Activated T-cell treated with anti-CD3 and anti-CD28 coated beads for 24 hours (primary cell): ENCODE results near the gene DGAT2.

Source experiments
- DNase-seq: peaks from one replicate; pipeline ENCODE4 v3.0.0-alpha.2; 2020; ENCODE audit warnings: low read depth

Gene DGAT2

DNA sequence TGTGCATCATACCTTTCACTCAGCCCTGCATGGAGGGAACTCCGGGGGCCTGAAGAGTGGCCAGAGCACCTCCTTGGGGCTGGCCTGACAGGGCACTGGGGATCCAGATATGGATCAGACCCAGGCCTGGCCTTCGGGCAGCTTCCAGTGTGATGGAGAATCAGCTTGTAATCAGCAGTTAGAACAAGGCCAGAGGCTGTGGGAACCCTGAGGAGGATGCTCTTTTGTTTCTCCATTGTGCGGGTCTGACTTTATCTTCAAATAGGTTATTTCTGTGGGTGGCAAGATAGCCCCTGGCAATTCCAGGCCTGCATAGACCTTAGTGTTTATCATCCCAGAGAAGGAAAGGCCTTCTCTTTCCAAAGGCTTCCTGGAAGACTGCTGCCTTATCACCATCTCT is 12.3 kb downstream of the DGAT2 start:
- DNase-seq = no peak

DNA sequence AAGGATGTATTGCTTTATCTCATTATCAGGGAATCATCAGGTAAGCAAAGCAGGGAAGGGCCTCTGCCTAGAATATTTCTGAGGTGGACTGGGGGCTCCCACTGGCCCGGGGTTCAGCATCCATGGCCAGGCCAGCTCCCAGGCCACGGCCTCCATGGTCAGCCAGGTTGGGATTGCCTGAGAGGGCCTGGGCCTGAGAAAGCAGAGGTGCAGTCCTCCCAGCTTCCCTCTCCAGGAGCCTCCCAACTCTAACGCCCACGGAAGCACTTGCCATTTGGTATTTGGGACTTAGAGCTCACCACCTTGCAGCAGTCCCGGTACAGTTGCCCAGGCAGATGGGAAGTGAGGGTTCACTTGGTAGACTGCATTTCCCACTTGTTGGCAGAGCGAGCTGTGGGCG is 12.7 kb downstream of the DGAT2 start:
- DNase-seq = no peak

DNA sequence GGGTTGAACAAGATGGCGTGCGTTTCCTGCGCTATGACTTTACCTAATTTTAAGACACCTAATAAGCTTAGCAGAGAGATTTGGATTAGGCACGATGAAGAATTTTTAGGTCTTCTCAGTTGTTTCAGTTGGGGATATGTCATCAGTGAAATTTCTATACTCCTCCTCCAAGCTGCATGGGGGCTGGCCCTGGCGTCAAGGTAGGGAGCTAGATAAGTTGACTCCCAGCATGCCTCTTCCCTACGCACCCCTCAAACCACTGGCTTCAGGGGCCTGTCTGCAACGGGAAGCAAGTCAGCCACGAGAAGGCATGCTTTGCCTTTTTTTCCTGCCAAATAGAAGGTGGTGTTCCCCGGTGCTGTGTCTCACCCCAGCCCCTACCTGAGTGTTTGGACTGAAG is 13.3 kb downstream of the DGAT2 start:
- DNase-seq = no peak

DNA sequence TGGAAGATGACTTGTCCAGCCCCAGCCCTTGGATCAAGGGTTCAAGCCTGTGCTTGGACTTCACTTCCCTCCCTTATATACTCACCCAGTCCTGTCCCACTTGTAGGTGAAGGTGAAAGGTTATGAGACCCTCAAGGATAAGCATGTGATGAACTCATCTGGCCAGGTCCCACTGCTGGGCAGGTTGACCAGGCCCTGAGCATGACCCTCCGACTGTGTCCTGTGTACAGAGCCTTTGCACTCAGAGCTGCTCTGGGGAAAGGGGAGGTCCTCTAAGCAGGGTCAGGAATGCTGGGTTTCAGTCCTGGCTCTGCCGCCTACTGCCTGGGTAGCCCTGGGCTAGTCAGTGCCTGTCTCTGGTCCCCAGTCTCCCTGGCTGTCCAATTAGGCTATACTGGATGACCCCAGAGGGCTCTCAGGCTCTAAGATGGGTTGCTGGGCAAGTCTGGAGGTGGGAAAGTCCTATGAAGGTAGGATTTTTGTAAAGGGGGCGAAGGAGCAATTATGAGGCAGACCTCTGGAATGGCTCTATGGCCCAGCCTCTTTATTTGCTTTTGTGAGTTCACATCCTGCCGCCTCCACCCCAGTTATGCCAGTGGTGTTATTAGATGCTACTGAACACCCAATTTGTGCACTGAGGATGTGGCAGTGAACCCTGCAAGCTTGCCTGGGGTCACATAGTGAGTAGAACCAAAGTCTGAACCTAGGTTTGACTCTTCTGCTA is 14.1 kb downstream of the DGAT2 start:
- no peak for DNase-seq

DNA sequence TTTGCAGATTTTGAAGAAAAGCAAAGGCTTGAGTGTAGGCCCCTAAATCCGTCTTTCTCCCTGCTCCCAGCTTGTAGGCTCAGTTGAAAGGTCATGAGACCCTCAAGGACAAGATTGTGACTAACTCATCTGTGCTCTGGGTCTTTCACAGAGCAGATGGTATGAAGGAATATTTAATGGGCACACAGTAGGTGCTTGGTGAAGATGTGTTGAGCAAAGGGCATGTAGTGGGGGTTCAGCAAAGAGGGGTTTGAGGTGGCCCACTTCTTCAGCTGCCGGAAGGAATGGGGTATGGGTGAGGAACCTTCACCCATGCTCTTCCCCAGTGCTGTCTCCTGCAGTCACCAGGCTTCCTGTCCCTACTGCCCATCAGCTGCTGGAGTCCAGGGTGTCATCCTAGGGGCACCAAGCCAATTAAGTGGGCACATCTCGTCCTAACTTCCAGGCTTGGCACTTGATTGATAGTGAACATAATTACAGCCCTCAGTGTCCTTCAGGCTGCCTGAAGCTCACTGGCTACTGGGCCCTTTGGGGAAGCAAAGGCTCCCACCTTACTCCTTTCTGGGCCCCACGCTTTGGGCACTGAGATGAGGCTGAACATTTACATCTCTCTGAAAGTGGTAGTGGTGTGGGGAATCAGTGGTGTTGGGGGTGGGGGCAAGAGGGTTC is 15.0 kb downstream of the DGAT2 start:
- DNase-seq = no peak

DNA sequence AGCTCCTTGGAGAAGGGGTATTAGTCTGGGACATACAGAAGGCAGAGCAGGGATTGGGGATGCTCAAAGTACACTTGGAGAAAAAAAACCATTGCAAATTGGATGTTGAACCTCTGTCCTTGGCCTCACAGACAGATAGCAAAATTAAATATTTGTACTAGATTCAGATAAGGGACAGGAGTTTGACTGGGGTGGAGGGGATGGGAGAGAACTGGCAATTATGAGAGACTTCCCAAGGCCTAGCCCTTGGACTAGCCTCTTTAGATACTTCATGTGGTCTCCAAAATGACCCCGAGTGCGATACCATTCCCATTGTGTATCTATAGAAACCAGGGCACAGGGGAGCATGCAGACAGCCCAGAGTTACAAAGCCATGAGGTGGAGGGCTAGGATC is 15.5 kb downstream of the DGAT2 start:
- no peak for DNase-seq

DNA sequence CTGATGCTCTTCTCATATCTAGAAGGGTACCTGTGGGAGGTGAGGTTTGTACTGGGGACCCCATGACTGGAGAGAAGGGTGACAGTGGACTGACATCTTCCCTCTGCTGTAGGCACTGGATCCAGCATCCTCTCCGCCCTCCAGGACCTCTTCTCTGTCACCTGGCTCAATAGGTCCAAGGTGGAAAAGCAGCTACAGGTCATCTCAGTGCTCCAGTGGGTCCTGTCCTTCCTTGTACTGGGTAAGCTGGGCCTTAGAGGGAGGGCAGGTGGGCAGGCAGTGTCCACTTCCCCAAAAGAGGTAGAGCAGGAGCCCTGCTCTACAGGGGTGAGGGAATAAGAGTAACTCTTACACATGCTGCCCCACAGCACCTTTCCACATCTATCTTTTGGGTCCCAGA is 15.9 kb downstream of the DGAT2 start:
- no peak for DNase-seq

DNA sequence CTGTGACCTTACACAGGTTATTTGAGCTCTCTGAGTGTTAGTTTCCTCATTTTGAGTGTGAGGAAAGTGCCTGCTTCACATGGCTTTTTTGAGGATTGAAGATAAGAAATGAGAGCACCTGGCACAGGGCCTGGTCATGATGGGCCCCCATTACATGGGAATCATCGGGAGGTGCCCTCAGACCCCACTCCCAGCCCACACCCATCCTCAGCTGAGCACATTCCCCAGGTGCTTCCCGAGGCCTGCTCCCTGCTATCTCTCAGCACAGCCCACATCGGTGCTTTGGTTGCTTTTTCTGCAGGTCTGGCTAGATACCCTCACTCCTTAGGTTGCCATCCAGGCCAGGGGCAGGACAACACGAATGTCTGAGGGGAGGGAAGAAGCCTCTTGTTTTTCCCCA is 16.6 kb downstream of the DGAT2 start:
- no peak for DNase-seq

DNA sequence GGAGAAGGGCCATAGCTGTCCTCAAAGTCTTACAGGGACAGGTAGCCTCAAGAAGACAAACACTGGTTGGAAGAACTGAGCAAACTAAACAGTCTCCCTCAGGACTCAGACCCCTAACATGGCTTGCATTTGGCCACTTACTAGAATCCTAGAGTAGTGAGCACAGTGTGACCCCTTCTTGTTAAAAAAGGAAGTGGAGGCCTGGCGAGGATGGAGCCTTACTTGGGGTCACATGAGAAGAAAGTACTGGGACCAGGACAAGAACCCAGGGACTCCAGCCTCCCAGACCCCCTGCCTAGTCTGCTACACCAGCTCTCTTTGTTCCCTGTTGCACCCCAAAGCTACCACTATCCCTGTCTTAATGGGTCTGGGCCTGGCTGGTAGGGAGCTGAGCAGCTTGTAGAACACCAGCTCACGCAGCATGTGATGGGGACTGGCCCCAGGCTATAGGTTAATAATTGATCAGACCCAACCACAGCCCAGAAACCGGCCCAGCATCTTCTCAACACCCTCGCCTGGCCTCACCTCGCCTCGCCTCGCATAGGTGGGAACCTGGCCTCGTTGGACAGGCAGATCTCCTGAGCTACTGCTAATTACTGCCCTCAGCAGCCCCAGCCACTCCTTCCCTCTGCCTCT is 17.6 kb downstream of the DGAT2 start:
- DNase-seq = no peak

DNA sequence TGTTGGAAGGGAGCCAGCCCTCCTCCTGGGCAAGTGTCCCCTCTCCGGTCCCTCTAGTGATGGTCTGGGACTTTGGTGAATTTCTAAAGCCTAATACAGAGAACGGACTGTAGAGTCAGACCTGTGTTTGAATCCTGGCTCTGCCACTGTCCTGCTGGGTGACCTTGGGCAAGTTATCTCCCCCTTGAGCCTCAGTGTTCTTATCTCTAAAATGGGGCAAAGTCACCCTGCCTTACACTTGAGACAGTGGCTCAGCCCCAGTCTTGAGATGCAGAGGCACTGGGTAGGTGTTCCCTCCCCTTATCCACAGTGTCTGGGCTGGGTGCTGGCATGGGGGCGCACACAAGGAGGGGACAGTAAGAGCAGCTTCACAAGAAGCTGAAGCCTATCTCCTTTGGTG is 20.9 kb downstream of the DGAT2 start:
- no peak for DNase-seq

DNA sequence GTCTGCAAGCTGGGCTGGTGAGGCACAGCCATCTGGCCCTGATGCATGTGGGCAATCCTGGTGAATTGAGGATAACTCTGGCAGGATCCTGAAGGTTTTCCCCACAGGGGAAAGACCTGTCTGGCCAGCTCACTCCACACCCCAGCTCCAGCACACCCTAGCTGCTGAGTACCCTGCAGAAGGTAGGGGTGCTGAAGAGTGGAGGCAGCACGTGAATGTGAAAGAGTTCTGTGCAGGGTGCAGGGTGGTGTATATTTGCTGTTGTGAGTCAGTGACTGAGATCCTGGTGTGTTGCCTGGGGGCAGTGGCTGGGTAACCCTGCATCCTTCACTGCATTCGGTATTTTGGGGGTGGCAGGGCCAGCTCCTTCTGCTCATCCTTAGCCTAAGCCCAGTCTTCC is 22.4 kb downstream of the DGAT2 start:
- no peak for DNase-seq

DNA sequence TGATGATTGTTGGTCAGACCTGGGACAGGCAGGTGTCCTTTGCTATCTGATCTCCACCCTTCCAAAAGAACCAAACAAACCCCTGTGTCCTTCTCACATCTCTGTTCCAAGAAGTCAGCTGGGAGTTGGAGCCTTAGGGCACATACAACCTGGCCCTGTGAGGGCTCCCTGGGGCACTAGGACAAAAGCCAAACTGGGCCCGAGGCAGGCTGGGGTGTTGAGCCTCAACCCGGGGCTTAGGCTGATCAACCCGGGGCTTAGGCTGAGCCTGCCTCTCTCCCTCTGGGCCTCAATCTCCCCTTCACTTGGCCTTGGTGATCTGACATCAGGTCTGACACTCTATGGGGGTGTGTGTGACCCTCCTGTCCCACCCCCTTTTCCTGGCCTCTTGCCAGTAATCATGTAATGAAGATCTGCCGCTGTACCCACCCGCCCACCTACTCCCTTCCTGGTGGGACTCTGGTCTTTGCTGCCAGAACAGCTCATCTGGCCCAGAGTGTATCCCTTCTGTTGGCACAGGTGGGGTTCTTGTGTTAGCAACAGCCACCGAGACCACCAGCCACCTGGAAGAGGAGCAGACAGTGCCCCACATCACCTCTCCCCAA is 23.7 kb downstream of the DGAT2 start:
- no peak for DNase-seq

DNA sequence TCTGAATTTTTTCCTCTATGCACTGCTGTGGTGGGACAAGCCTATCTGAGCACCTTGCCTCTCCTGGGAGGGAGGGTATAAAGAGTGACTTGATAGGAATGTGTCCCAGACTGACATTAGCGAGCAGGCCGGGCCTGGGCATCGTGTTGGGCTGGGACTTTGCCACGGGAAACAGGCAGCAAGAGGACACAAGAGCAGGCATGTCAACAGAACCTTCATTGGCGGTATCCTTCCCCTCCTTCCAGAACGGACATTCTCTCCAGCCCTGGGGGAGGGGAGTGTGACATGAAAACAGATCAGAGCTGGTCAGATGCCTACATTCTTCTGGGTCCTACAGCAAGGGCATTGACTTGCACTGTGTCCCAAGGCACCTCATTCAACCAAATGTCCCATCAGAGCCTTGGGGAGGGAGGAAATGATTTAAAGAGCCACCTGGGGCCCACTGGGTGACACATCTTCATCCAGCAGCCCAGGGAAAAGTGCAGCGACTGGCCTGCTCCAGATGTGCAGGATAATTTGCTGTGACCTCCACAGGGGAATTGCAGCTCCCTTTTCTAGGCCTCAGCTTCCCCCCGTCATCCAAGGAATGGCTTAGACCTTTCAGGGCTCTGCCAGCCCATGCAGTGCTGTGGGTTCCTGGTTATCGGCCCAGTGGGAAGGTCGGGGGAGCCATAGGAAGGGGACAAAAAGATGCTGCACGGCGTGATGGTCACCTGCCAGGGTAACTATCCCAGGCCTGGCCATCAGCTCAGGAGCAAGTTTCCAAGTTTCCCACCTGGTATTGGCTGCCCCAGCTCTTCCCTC is 24.6 kb downstream of the DGAT2 start:
- no peak for DNase-seq

DNA sequence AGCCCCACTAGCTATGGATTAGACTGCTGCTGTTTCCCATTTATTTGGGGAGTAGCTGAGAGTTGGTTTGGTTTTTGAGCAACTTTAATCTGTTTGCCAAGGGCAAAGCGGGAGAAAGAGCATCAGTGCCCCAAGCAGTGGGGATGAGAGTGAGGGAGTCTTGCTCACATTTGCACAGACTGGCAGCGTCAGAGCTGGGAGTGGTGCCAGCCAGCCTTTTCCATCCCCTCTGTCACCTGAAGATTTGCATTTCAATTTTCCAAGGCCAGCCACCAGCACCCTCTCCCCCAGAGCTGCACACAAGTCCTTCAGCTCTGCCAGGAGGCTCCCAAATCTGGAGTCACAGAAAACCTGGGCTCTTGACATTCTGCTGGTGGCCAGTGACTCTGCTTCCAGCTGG is 25.4 kb downstream of the DGAT2 start:
- DNase-seq = no peak

DNA sequence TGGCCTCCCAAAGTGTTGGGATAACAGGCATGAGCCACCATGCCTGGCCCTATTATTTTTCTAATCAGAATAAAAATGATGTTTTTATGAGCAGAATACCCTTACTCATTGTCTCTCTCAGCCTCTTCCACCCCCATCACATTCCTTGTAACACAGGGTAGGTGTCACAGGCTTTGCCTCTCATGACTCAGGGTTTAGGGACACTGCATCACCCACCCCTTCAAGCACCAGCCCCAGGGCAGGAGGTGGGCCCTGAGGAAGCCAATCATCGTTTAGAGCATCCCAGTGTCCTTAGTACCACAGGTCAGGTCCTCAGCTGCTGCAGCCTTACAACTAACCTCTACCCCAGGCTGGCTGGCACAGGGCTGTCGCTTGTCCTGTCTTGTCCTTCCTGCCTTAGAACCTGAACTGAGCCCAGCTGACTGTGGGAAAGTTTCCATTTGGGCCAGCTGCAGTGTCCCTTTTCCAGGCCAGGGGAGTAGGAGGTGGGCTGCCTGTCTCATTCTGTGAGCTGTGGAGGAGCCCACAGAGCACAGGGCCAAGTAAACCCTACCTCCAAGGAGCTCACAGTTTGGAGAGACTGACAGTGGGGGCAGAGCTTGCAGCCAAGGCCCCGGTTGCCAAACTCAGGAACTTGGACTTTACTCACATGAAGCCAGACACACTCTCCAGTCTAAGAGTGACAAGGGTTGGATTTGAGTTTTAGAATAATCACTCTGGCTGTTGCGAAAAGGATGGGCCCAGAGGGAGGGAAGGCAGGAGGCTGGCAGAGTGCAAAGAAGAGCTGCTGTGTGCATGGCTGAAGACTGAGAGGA is 26.9 kb downstream of the DGAT2 start:
- DNase-seq = no peak

DNA sequence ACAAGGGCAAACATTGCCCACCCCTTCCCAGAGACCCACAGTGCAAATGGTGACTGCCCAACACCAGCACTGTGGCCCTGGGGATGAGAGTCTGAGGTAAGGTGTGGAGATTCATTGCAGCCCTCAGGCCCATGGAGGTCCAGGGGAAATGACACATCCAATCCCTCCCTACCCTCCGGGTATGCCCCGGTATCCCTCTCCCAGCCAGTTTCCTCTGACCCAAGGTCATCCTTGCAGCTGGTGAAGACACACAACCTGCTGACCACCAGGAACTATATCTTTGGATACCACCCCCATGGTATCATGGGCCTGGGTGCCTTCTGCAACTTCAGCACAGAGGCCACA is 27.5 kb downstream of the DGAT2 start:
- no peak for DNase-seq

DNA sequence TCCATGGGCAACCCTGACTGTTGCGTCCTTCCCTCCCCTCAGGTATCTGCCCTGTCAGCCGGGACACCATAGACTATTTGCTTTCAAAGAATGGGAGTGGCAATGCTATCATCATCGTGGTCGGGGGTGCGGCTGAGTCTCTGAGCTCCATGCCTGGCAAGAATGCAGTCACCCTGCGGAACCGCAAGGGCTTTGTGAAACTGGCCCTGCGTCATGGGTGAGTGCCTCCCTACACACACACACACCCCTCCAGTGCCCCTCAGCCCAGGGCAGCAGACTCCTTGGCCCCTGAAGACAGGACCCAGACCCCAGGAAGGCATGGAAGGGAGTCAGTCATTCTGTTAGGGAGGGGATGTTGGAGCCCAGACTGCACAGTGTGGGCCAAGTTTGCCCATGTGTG is 28.5 kb downstream of the DGAT2 start:
- no peak for DNase-seq

DNA sequence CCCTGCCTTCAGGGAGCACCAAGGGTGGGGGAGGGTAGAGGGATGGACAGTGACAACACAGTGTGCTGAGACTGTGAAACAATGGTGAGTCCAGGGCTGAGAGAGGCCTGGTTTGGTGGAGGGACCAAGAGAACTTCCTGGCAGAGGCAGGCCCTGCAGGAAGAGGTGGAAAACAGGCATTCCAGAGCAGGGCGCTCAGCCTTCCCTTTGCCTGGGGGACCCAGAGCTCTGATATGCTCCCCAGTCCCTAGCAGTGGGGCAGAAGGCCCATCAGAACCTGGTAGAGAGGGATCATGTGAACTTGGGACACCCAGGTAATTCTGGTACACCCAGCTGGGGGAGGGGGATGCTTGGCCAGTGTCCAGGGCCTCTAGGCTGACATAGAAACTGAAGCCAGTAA is 29.2 kb downstream of the DGAT2 start:
- DNase-seq = no peak

DNA sequence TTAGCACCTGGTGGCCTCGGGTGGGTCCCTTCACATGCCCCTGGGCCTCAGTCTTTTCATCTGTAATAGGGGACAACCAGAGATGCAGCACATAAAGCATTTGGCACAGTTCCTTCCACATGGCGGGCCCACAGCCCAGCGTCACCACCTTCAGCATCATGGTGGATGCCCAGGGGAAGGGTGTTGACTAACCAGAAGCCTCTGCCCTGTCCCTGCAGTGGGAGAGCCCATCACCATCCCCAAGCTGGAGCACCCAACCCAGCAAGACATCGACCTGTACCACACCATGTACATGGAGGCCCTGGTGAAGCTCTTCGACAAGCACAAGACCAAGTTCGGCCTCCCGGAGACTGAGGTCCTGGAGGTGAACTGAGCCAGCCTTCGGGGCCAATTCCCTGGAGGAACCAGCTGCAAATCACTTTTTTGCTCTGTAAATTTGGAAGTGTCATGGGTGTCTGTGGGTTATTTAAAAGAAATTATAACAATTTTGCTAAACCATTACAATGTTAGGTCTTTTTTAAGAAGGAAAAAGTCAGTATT is 31.6 kb downstream of the DGAT2 start:
- no peak for DNase-seq

DNA sequence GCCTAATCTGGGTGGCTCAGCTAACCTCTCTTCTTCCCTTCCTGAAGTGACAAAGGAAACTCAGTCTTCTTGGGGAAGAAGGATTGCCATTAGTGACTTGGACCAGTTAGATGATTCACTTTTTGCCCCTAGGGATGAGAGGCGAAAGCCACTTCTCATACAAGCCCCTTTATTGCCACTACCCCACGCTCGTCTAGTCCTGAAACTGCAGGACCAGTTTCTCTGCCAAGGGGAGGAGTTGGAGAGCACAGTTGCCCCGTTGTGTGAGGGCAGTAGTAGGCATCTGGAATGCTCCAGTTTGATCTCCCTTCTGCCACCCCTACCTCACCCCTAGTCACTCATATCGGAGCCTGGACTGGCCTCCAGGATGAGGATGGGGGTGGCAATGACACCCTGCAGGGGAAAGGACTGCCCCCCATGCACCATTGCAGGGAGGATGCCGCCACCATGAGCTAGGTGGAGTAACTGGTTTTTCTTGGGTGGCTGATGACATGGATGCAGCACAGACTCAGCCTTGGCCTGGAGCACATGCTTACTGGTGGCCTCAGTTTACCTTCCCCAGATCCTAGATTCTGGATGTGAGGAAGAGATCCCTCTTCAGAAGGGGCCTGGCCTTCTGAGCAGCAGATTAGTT is 32.3 kb downstream of the DGAT2 start:
- DNase-seq = no peak
